Lower lobe of right lung (tissue), 2 donors: Measurements from ENCODE around the gene SPAM1. TPM values are rescaled to one million over a fixed set of nuclear protein-coding genes. Genes with fewer than 3 reads are reported as not detected.

Experiments
- ATAC-seq, 2 donors: fragments of 200-7000 bp; cut with Tn5 transposase; one replicate each; pipeline ENCODE4 v1.9.1; 2020 to 2022; ENCODE audit warnings: mild to moderate bottlenecking in 2 of 2, moderate library complexity in 2 of 2
- DNase-seq: peaks from one replicate; pipeline ENCODE4 v3.0.0-alpha.2; 2020
- H3K27ac ChIP-seq: fragments of 200-600 bp; one replicate; pipeline ENCODE4 v1.8.0; 2022
- H3K27me3 ChIP-seq: fragments of 200-600 bp; one replicate; pipeline ENCODE4 v1.8.0; 2022; ENCODE audit warnings: low read depth
- H3K36me3 ChIP-seq: fragments of 200-600 bp; one replicate; pipeline ENCODE4 v1.8.0; 2022; ENCODE audit warnings: mild to moderate bottlenecking
- H3K4me1 ChIP-seq: fragments of 200-600 bp; one replicate; pipeline ENCODE4 v1.8.0; 2022
- H3K4me3 ChIP-seq: fragments of 200-600 bp; one replicate; pipeline ENCODE4 v1.8.0; 2022; ENCODE audit warnings: mild to moderate bottlenecking
- H3K9me3 ChIP-seq: fragments of 200-600 bp; one replicate; pipeline ENCODE4 v1.8.0; 2022
- intact Hi-C: fragments of 100-400 bp; cut with DNase I; formaldehyde crosslinking; loops from one replicate; pipeline ENCODE4 v1.11.0; 2022
- total RNA-seq: library from RNA; stranded (reverse); fragmentation: NEBNext Ultra II Directional; extraction: Animal tissue kit (Norgen Biotek cat#: 25700); gene quantifications from one replicate; pipeline ENCODE4 v1.2.1, GENCODE V29; 2021
- TF ChIP-seq, protein P1 (sequence below): fragments of 200-600 bp; IDR thresholded peaks from one replicate; pipeline ENCODE4 v1.8.0; 2022; ENCODE audit warnings: antibody characterized with exemption, mild to moderate bottlenecking
- donor health status: DM: no; HTN: yes; CAD: no; lungs with severe emphysema.

The SPAM1 gene
- total RNA-seq, 1 donor from 2014 or later: not detected

DNA sequence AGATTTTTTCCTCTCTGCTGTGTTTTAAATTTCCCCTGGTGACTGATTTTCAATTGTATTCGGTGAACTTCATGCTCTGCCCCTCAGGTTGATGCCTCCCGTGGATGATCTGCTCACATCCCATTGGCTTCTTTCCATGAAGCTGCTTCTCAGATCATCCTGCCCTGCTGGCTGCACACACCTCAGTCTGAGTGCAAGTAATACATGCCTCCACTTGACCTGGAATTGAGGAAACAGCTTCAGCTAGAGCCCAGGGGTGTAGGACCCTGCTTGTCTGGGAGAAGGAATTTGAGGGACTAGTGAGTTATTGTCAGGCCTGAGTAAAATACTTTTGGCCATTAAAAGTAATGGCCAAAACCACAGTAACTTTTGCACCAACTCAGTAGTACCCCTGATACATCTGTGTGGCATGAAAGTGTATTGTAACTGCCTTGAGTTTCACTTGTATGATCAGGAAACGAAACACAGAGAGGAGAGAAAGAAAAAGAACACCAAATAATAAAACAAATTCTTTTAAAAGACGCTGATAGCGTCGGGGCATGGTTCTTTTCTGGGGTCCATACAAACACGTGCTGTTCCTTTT is 49.4 kb downstream of the SPAM1 start:
- H3K9me3 ChIP-seq: no peaks in the 10 kb centered on the region
- intact Hi-C loops: no loop called here
- TF ChIP-seq, protein P1, sequence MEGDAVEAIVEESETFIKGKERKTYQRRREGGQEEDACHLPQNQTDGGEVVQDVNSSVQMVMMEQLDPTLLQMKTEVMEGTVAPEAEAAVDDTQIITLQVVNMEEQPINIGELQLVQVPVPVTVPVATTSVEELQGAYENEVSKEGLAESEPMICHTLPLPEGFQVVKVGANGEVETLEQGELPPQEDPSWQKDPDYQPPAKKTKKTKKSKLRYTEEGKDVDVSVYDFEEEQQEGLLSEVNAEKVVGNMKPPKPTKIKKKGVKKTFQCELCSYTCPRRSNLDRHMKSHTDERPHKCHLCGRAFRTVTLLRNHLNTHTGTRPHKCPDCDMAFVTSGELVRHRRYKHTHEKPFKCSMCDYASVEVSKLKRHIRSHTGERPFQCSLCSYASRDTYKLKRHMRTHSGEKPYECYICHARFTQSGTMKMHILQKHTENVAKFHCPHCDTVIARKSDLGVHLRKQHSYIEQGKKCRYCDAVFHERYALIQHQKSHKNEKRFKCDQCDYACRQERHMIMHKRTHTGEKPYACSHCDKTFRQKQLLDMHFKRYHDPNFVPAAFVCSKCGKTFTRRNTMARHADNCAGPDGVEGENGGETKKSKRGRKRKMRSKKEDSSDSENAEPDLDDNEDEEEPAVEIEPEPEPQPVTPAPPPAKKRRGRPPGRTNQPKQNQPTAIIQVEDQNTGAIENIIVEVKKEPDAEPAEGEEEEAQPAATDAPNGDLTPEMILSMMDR: no peak
- no peaks in the 10 kb centered on the region for H3K27me3 ChIP-seq
- no peak for ATAC-seq
- no peak overlapping the region for H3K27ac ChIP-seq
- H3K4me3 ChIP-seq: no peak overlapping the region
- DNase-seq: no peak
- no peaks in the 10 kb centered on the region for H3K4me1 ChIP-seq
- no peaks in the 10 kb centered on the region for H3K36me3 ChIP-seq

DNA sequence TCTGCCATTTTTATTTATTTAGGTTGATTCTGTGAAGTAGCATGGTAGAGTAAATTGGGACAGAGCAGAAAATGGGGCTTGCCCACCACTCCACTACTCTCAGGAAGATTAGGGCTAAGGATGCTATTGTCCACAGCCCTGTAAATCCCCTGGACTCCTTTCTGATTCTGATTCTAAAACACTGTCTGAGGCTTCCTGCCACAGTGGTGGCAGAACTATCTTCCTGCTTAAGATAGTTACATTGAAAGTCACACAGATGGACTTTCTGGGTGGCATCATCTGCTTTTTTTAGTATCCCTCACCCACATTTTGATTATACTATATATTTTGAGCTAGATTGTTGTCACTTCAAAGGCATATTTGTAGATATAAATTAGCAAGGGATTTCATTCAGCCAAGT is 50.0 kb downstream of the SPAM1 start:
- Histone ChIP-seq H3K36me3 (no peaks in the 10 kb centered on the region), H3K9me3 (no peaks in the 10 kb centered on the region), H3K27me3 (no peaks in the 10 kb centered on the region), H3K4me3 (no peak overlapping the region), H3K4me1 (no peaks in the 10 kb centered on the region), H3K27ac (no peak overlapping the region)
- ATAC-seq (no peak), DNase-seq (no peak)
- intact Hi-C loops: no loop called here
- TF ChIP-seq, protein P1: no peak

DNA sequence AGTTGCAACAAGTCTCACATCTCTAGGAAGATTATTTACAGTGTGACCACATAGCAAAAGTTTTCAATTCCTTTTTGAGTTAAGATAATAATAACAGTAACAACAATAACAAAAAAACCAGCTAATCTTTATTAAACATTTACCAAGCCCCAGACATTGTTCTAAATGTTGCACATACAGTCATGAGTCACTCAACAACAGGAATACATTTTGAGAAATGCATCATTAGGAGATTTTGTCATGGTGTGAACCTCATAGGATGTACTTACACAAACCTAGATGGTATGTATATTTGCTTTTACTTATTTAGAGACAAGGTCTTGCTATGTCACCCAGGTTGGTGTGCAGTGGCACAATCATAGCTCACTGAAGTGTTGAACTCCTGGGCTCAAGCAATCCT is 52.0 kb downstream of the SPAM1 start:
- Histone ChIP-seq H3K4me3 (no peak overlapping the region), H3K4me1 (no peaks in the 10 kb centered on the region), H3K9me3 (no peaks in the 10 kb centered on the region), H3K36me3 (no peaks in the 10 kb centered on the region), H3K27me3 (no peaks in the 10 kb centered on the region), H3K27ac (no peak overlapping the region)
- intact Hi-C loops: no loop called here
- DNase-seq: no peak
- no peak for ATAC-seq
- TF ChIP-seq, protein P1: no peak

- TF ChIP-seq, protein P1: no peak
- Histone ChIP-seq H3K9me3 (no peaks in the 10 kb centered on the region), H3K36me3 (no peaks in the 10 kb centered on the region), H3K27me3 (no peaks in the 10 kb centered on the region), H3K27ac (no peak overlapping the region), H3K4me1 (no peaks in the 10 kb centered on the region), H3K4me3 (no peak overlapping the region)
- no peak for ATAC-seq
- no peak for DNase-seq
- intact Hi-C loops: no loop called here
Observed at GRCh38 chr7:123979876-123980275, 54.8 kb downstream of the SPAM1 start.

- TF ChIP-seq, protein P1: no peak
- no peak for ATAC-seq
Observed at GRCh38 chr7:123987445-123987844, 62.4 kb downstream of the SPAM1 start.

More at GRCh38 chr7:123987445-123987844, 62.4 kb downstream of the SPAM1 start:
- no peaks in the 10 kb centered on the region for H3K4me1 ChIP-seq
- H3K9me3 ChIP-seq: no peaks in the 10 kb centered on the region
- intact Hi-C loops: no loop called here
- DNase-seq: no peak
- no peaks in the 10 kb centered on the region for H3K36me3 ChIP-seq
- H3K27me3 ChIP-seq: no peaks in the 10 kb centered on the region
- no peak overlapping the region for H3K4me3 ChIP-seq
- H3K27ac ChIP-seq: no peak overlapping the region
